Inferior parietal cortex (tissue), 1 donor: Measurements from ENCODE around the gene STX5.
"Not testable (repeated sequence)": the region's sequence is repeated elsewhere in the genome, so short reads cannot be mapped to it uniquely, and the experiment has no call there.

ENCODE experiments used
- DNase-seq: peaks from one replicate; pipeline ENCODE4 v3.0.0-alpha.2; 2016; ENCODE audit errors: extremely low spot score

The STX5 gene

DNA sequence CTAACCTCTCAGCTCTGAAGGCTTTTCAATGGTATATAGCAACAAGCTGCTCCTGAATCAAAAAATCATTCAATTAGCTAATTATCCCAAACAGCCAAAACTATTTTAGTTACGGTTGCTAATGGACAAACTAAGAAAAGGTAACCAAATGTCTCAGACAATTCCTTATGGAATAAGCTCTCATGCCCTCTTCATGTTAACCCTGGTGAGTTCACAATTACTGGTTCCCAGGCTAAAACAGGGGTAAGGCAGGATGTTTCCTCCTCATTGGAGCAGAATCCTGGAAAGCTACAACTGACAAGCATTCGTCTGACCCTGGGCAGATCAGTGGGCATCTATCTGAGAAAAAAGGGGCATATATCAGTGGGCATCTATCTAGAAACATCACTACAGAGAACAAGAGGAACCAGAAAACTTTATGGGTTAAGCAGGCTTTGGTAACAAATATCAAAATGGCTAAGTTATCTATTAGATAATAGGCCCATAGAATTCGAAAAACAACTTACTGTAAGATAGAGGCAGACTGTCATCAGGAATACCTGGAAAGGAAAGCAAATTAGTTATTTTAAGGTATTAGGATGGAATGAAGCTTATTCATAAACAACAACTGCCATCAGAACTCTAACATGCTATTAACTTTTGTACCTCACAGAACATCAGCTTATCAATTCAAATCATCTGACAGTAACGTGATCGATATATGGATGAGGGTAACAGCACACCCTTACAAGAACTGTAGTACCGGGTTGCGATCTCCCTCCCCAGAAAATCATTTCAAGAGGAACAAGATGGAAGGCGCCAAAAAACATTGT is 22.4 kb upstream of the STX5 start:
- no peak for DNase-seq

DNA sequence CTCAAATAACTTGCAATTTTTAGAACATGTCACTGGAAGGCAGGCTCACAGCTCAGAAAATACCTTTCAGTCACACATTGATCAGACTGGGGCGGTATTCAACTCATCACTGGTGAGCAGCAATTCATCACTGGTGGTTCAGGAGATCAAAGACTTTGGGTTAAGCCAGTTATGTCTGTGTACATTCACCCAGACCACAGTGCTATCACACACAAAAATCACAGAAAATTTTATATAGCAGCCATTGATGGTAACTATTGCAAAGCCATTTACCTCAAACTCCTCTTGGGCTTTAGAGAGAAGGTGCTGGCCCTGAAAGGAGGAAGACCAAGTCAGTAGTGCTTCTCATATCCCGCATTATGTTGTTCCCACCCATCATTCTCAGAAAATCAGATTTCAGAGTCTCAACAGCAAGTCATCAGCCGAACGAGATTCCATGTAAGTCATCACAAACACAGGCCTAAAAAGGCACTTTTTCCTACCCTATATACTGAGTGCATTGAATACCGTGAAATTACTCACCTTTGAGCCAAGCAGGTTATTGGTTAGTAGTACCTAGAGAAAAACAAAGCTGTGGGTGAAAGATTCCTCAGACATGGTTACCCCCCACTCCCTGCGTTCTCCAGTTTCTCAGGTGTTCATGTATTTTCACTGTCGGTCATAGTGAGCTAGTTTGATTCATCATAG is 21.6 kb upstream of the STX5 start:
- DNase-seq = no peak

DNA sequence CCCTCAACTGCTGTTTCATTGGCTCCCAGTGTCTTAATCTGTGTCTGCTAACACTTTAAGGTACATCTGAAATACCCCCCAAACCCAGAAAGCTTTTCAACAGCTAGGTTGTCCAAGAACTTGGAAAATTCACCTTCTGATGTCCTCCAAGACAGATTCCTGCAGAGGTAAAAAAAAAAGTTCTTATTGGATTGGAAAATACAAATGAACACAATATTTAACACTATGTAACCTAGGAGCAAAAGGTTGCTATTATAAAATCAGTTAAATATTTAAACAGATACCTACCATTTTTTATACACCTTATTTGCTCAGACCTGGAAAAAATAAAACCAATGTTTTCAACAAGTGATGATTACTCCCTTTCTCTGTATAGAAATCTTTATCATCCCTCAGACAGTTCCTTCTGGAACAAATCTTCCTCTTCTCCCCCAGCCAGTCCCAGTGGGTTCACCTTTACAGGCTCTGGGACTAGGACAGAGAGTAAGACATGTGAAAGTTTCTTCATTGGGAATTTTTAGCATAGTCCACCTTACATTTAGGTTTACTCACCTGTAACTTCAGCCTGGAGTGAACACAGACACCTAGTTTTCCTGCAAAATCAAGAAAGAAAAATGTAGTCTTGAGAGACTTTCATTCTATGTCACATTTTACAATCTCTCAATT is 20.8 kb upstream of the STX5 start:
- DNase-seq = no peak

DNA sequence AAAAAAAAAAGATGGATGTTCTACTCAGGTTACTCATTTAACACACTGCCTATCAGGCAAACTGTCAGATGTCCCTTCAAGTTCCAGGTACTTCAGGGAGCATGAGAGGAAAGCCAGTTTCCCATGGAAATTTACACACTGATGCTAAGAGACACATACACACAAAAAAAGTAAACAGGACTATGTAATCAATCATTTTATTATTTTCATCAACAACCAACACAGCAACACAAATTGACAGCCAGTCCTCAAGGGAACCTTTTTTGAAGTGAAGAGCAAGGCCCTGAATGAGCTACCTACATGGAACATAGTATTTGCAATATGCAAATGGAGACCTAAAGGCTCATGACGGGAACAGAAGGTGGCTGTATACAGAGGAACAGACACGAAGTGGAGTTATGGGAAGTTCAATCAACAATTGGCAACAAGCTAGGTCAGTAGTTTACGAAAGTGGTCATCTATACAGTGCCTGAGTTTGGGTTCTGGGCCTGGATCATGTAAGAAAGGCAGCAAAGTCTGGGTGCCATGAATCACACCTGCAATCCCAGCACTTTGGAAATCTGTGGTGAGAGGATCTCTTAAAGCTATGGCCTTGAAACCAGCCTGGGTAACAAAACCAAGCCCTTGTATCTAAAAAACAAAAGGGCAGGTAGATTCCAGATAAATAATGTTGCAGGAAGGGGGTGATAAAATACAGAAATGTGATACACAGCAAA is 20.1 kb upstream of the STX5 start:
- DNase-seq = no peak

DNA sequence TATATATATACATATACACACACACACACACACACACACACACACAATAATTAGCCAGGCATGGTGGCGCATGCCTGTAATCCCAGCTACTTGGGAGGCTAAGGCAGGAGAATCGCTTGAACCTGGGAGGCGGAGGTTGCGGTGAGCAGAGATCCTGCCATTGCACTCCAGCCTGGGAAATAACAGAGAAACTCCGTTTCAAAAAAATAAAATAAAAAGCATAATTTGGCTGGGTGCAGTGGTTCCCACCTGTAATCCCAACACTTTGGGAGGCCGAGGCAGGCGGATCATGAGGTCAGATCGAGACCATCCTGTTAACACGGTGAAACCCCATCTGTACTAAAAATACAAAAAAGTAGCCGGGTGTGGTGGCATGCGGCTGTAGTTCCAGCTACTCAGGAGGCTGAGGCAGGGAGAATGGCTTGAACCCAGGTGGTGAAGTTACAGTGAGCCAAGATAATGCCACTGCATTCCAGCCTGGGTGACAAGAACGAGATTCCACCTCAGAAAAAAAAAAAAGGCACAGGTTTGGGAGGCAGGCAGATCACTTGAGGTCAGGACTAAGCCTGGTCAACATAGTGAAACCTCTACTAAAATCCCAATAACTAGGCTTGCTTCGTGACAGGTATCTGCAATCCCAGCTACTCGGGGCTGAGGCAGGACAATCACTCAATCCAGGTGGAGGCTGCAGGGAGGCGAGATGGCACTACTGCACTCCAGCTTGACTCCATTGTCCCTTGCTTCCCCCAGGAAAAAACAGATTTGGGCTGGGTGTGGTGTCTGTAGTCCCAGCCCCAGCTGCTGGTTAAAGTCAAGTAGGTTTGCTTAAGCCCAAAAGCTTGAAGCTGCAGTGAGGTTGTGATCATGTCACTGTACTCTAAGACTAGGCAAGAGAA is 19.3 kb upstream of the STX5 start:
- no peak for DNase-seq

DNA sequence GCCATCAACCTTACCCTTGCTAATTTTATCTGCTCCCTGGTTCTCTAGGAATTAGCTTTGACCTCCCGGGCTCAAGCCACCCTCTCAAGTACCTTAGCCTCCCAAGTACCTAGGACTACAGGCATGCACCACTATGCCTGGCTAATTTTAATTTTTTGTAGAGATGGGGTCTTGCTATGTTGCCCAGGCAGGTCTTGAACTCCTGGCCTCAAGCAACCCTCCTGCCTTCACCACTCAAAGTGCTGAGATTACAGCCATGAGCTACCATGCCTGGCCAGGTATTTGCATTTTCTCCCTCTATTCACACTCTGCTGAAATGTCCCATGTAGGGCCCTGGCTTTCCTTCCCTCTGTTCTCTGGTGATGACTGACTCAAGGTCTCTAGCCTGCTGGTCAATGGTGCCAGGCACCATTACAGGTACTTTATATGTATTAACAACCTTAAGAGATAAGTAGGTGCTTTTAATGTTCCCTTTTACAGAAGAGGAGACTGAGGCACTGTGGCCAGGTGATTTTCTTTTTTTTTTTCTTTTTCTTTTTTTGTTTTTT is 16.0 kb upstream of the STX5 start:
- no peak for DNase-seq

DNA sequence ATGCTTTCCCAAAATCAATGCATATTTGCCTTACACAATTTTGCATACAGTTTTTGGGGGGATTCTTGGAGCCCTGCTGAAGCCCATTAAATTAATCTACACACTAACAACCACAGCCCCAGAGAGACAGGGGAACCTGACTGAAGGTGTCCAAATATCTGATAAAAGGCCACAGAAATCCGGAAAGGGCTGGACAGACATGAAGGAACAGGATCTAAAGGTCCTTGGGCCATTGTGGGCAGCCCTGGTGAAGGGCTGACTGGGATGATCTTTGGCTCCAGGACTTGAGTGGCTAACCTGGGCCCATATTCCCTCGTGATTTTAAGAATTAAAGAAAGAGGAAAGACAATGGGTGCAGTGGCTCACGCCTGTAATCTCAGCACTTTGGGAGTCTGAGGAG is 14.3 kb upstream of the STX5 start:
- DNase-seq = no peak

DNA sequence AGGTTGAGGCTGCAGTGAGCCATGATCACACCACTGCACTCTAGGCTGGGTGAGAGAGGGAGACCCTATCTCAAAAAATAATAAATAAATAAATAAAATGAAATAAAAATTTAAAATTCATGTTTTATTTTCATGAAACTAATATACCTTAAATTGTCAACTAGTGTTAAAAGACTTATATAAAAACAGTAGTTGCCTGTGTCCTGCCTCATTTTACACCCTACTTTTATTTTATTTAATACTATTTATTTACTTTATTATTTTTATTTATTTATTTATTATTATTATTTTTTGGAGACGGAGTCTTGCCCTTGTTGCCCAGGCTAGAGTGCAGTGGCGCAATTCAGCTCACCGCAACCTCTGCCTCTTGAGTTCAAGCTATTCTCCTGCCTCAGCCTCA is 12.3 kb upstream of the STX5 start:
- no peak for DNase-seq

DNA sequence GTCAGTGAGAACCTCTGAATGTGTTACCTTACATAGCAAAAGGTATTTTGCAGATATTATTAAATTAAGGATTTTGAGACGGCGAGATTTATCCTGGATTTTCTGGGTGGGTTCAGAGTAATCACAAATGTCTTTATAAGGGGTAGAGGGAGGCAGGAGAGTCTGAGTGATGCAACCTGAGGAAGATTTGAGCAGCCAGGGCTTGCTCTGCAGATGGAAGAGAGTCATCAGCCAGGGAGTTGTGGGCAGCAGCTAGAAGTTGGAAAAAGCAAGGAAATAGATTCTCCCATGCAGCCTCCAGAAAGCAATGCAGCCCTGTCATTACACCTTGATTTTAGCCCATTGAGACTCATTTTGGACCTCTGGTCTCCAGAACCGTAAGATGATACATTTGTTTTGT is 11.6 kb upstream of the STX5 start:
- no peak for DNase-seq

DNA sequence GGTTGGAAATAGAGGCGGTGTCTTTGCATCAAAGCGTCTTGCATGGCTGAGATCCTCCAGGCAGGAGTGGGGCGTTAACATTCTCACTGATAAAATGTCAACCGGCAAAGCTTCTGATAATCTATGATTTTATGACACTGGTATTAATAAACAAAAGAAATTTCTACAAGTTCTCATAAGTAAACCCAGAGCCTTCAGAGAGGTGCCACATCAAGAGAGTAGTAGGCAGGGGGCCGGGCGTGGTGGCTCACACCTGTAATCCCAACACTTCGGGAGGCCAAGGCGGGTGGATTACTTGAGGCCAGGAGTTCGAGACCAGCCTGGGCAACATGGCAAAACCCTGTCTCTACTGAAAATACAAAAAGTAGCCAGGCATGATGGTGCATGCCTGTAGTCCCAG is 11.0 kb upstream of the STX5 start:
- DNase-seq = not testable (repeated sequence)

DNA sequence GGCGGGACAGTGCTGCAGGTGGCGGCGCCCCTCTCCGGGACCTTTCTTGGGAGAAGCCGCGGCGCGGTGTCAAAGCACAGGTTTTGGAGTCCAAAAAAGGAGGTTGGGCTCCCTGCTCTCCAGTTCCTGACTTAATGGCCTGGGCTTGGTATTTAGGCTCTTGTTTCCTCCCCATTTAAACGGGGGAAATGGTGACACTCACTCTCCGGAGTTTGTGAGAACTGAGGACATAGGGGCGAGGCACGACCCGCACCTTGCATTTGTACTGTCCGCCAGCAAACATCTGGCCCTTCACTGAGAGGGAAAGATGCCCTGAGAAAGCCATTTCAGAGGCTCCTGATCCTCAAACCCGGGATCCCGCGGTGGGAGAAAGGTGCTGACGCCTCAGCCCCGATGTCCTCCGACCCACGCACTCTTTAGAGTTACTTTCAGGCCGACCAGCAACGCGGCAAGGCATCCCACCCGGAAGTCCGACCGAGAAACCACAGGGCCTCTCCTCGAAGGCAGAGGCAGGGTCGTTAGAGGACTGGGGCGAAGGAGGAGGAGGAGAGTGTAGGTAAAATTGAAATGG is 10.4 kb upstream of the STX5 start:
- DNase-seq = no peak

DNA sequence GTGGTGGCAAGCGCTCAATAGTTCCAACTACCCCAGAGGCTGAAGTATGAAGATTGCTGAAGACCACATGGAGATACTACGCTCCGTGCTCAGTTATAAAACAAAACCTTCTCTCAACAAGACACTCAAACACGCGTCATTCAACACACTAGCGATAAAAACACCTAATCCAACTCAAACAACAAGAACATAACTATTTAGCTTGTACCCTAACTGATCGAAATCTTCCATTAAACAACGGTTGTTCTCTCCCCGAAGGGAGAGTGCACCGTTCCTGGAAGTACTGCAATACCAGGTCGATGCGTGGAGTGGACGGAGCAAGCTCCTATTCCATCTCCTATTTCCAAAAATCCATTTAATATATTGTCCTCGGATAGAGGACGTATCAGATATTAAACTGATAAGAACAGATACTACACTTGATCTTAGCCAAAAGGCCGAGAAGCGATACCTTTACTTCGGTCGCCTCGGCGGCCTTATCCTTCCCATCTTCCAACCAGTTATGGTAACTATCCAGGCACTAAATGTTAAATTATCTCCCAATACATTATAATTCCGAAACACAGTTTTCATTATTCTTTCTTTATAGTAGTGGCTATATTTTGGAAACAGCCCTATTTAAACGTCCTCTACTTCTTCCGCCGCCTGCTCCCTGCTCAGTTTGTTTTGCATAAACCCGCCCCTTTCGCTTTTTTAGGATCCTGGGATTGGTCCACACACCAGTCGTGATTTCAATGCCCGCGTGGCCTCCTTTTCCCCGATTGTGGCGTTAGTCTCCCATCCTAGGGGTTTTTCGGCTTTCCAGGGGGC is 9.7 kb upstream of the STX5 start:
- peak; percentile 95 for DNase-seq

DNA sequence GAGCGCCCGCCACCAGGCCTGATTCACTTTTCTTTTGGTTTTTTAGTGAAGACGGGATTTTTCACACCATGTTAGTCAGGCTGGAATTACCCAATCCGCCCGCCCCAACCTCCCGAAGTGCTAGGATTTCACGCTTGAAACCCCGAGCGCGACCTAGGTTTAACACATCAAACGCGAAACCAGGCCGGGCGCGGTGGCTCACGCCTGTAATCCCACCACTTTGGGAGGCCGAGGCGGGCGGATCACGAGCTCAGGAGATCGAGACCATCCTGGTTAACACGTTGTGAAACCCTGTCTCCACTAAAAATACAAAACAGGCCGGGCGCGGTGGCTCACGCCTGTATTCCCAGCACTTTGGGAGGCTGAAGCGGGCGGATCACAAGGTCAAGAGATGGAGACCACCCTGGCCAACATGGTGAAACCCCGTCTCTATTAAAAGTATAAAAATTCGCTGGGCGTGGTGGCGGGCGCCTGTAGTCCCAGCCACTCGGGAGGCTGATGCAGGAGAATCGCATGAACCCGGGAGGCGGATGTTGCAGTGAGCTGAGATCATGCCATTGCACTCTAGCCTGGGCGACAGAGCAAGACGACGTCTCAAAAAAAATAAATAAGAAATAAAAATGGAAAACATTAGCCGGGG is 9.0 kb upstream of the STX5 start:
- DNase-seq = not testable (repeated sequence)

DNA sequence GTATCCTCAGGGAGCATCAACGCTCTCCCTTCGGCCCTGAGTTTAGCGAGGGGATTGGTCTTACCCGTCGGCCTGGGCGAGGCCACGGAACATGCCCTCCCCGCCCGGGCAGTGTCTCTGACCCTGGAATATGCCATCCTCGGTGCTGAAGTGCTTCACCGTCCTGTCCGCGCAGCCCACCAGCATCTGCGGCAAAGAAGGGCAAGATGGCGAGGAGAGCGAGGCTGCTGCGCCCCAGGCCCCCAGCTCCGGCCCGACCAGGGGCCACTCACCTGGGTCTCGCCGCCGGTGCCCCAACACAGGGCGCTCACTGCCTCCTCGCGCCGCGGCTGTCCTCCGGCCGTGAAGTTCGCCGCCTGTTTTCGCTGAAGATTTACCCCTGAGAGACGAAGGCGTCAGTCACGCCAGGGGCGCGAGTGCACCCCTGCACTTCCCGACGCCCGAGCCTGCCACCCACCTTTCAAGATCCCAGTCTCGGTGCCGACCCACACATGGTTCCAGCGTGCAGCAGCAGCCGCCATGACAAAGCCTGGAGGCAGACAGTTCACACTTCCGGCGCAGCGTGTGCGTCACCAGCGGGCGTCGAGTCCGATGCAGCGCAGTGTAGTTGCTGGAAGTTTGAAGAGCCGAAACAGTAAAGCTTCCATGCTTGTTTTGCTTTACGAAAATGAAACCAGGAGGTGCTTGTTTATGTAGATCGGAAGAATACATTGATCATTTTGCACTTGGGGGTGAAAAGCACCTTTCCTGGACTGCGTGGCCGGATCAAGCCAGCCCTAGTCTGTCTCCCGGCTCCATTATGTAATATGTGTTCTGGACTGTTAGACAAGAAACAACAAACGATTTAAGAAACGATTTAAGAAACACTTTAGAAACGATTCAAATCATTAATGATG is 7.4 kb upstream of the STX5 start, which contains the start of gene WDR74:
TSS of gene WDR74 (minus strand) at position 541 of the 896 bp plus-strand sequence. CDS start at position 521, 20 bp downstream.
- peak; percentile 98 for DNase-seq

DNA sequence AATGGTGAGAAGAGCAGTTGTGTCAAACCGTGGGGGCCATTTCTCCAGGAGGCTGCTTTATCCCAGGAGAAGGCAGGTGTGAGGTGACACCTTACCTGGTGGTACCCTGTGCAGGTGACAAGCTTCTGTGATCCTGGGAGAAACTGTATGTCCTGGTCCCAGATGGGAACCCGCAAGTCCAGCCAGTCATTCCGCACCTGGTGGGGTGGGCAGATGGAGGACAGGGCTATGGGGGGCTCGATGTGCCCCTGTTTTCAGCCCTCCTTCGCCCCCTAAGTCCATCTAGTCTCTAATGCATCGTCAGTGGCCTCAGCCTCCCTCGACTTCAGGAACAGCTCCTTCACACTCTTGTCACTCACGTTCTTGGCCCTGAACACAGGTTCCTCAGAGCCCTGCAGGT is 3.5 kb upstream of the STX5 start:
- DNase-seq = no peak

DNA sequence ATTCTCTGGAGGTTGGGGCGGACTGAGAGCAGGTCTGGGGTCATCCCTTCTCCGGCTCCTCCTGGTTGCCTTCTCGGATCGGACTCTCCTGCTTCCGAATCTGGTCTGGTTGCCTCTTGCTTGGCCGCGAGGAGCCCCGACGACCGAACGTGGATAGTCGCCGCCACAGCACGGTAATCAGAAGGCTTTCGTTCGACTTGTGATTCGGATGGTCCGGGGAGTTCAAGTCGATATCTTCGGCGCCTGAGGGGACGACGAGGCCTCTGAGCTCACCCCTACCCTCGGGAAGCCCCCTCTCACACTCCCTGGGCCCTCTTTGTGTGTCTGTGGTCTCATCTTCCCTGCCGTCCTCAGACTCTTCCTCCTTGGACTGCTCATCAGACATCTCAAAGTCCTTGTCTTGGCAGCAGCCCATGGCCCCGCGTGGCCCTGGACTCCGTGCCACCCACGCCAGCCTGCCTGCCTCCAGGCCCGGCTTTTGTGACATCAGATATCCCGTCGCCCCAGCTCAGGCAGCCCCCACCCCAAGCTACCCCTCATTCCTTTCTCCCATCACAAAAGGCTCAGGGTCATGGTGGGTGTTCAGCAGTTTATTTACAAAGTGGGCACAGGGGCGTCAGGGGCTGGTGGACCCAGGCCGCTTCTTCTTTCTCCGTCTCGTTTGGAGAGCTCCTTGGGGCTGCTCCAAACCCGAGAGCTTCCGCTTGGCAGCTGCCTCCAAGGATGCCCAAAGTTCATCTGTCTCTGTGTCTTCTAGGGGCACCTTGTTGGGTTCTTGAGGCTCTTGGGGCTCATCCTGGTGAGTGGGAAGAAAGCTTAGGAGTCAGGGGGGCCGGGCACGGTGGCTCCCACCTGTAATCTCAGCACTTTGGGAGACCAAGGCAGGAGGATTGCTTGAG is 734 bp upstream of the STX5 start, which contains the start of gene TEX54:
TSS of gene TEX54 (minus strand) at position 506 of the 899 bp plus-strand sequence.
- DNase-seq = no peak
